GM12878 (cell line): ENCODE data around the gene ADGRV1. TPM values are rescaled to one million over a fixed set of nuclear protein-coding genes. Genes with fewer than 3 reads are reported as not detected.

Experiments used
- ATAC-seq: fragments of 200-7000 bp; cut with Tn5 transposase; 3 replicates; pipeline ENCODE4 v1.9.1; 2020; ENCODE audit warnings: mild to moderate bottlenecking, moderate library complexity
- BruUV-seq: library from RNA; stranded (reverse); fragments of 400-500 nt; replicated peaks from 2 replicates; lab custom pipeline; 2021; lab: Mats Ljungman, UMichigan
- CTCF ChIA-PET: fragments of 300-600 bp; sonication (Branson Sonifier 250); formaldehyde crosslinking; extraction: SDS; loops from one replicate; lab custom pipeline; 2021; ENCODE audit warnings: inconsistent platforms; lab: Yijun Ruan, JAX
- POLR2A ChIA-PET: fragments of 350-600 bp; formaldehyde crosslinking; extraction: SDS; loops from one replicate; lab custom pipeline; 2021; ENCODE audit warnings: inconsistent platforms; lab: Charles Lee
- RAD21 ChIA-PET: fragments of 300-600 bp; sonication (Branson Sonifier 250); formaldehyde crosslinking; loops from one replicate; lab custom pipeline; 2023; ENCODE audit warnings: antibody characterized with exemption; ENCODE audit not compliant: unreplicated experiment; lab: Charles Lee
- SMC1A ChIA-PET: fragments of 300-600 bp; sonication (Branson Sonifier 250); formaldehyde crosslinking; loops from one replicate; lab custom pipeline; 2023; ENCODE audit not compliant: unreplicated experiment, uncharacterized antibody; lab: Charles Lee
- DNase-seq: peaks from one replicate; pipeline ENCODE4 v3.0.0-alpha.2; 2011; ENCODE audit warnings: low read depth, low spot score
- FAIRE-seq: peaks from 3 replicates; lab custom pipeline; 2011; peaks lifted over from hg19 to GRCh38; lab: Jason Lieb, UNC
- H2AFZ ChIP-seq: 2 replicates; pipeline ENCODE4 v1.6.0; 2011; ENCODE audit warnings: low read depth, low read length, control low read depth; ENCODE audit not compliant: control insufficient read depth
- H3K27ac ChIP-seq: 2 replicates; pipeline ENCODE4 v1.5.1; 2011; ENCODE audit warnings: control low read depth; ENCODE audit not compliant: control insufficient read depth, insufficient read depth
- H3K27me3 ChIP-seq, 2 experiments: replicated peaks in 1 of 2; 2 replicates each; pipeline versions ENCODE4 v1.6.0 to v1.6.1; 2011; ENCODE audit warnings: low read length in 1 of 2; ENCODE audit not compliant: control insufficient read depth in 2 of 2, insufficient read depth in 2 of 2
- H3K36me3 ChIP-seq, 2 experiments: 2 replicates each; pipeline ENCODE4 v1.5.1; 2011; ENCODE audit warnings: low read length in 1 of 2; ENCODE audit not compliant: control insufficient read depth in 2 of 2, insufficient read depth in 2 of 2
- H3K4me1 ChIP-seq: 2 replicates; pipeline ENCODE4 v1.6.1; 2011; ENCODE audit warnings: mild to moderate bottlenecking, low read length, moderate library complexity, mixed read lengths; ENCODE audit not compliant: control insufficient read depth, insufficient read depth
- H3K4me2 ChIP-seq: 2 replicates; pipeline ENCODE4 v1.6.0; 2011; ENCODE audit warnings: control low read depth; ENCODE audit not compliant: control insufficient read depth, insufficient read depth
- H3K4me3 ChIP-seq: fragments of 200-600 bp; sonication (generic); 2 replicates; pipeline ENCODE4 v1.5.1; 2016
- H3K79me2 ChIP-seq: 2 replicates; pipeline ENCODE4 v1.6.0; 2011; ENCODE audit warnings: low read length; ENCODE audit not compliant: control insufficient read depth, insufficient read depth
- H3K9ac ChIP-seq: 2 replicates; pipeline ENCODE4 v1.8.0; 2011; ENCODE audit warnings: low read length, control low read depth, mixed read lengths; ENCODE audit not compliant: control insufficient read depth, insufficient read depth
- H3K9me3 ChIP-seq: replicated peaks from 3 replicates; pipeline ENCODE4 v1.5.1; 2011; ENCODE audit warnings: mild to moderate bottlenecking, low read length; ENCODE audit not compliant: control insufficient read depth, insufficient read depth
- H4K20me1 ChIP-seq: 2 replicates; pipeline ENCODE4 v1.6.0; 2011; ENCODE audit not compliant: control insufficient read depth, insufficient read depth
- FOXM1 ChIP-seq: IDR thresholded peaks from 2 replicates; pipeline ENCODE4 v1.6.1; 2012; ENCODE audit warnings: low read depth, mild to moderate bottlenecking, inconsistent platforms, low read length, moderate library complexity
- PAX5 ChIP-seq: IDR thresholded peaks from 2 replicates; pipeline ENCODE4 v1.6.1; 2011; ENCODE audit warnings: low read depth, low read length, borderline replicate concordance
- ZBTB4 ChIP-seq: fragments of 450-650 bp; formaldehyde crosslinking; IDR thresholded peaks from 2 replicates; pipeline ENCODE4 v1.4.0; 2022; ENCODE audit warnings: mild to moderate bottlenecking, moderate library complexity
- WGBS: methylation state at CpG from one replicate; pipeline ENCODE4 v1.1.6; 2016; ENCODE audit warnings: low lambda C conversion rate; ENCODE audit not compliant: insufficient replicate concordance, insufficient coverage; ENCODE audit errors: missing lambda C conversion rate; 5-methylcytosine and 5-hydroxymethylcytosine counted together
- in situ Hi-C: fragments of 300-500 bp; cut with MboI; formaldehyde crosslinking; loops from 9 replicates; pipeline ENCODE4 v1.14.3; 2018; ENCODE audit warnings: mixed read lengths
- intact Hi-C: fragments of 100-400 bp; cut with micrococcal nuclease; formaldehyde crosslinking; loops from one replicate; pipeline ENCODE4 v1.14.2; 2022; ENCODE audit not compliant: unreplicated experiment
- polyA plus RNA-seq, 11 experiments: library from polyadenylated mRNA; depleted of rRNA in 4 of 11; unstranded in 6 of 11; stranded (reverse) in 5 of 11; fragments of >200 nt; fragmentation: Nextera tagmentation in 4 of 11; fragmentation: Illumina TruSeq in 1 of 11; extraction: Ambion mirVana in 4 of 11; extraction: Trizol in 1 of 11; gene quantifications; 1 replicate in 1 of 11; 2 replicates in 10 of 11; pipeline versions ENCODE4 v1.2.1 to v1.2.3, GENCODE V29; 2011 to 2016; ENCODE audit warnings: inconsistent platforms in 2 of 11, missing spikeins in 2 of 11, low read depth in 1 of 11
- total RNA-seq, 4 experiments: library from RNA; depleted of rRNA in 3 of 4; stranded (reverse); fragments of >200 nt in 3 of 4; fragmentation: Illumina TruSeq in 1 of 4; extraction: Trizol in 1 of 4; gene quantifications; 2 replicates each; pipeline versions ENCODE4 v1.2.1 to v1.2.3, GENCODE V29; 2013 to 2021

The ADGRV1 gene
- total and polyA plus RNA-seq, 10 of the 15 experiments (the other 5 are each of a cell fraction or from before 2014, with no cell fraction given): 0.04 to 8.1 (median 0.16) TPM; not detected in 1

GRCh38 chr5:90809311-90810056 is 250.9 kb downstream of the ADGRV1 start:
- H3K27me3 ChIP-seq: no peaks in the 10 kb centered on the region
- no peak for FAIRE-seq
- no TSS peak for BruUV-seq
- TF ChIP-seq ZBTB4 (CRISPR knock-in tag): no peak
- no peak for TF ChIP-seq PAX5
- TF ChIP-seq FOXM1: no peak
- 52% methylated on average over 4 of the region's 4 CpGs for WGBS
- ChIA-PET CTCF (interaction anchor here (1.1 kb wide), 2 partner anchors 14 to 576 kb away, joined by 3 read pairs; no protein-coding TSS in a partner anchor), RAD21 (no interaction called here), SMC1A (no interaction called here), POLR2A (no interaction called here)
- H3K36me3 ChIP-seq: no peaks in the 10 kb centered on the region
- no peak overlapping the region for H3K27ac ChIP-seq
- no peak for ATAC-seq
- H3K9me3 ChIP-seq: no peaks in the 10 kb centered on the region
- no peaks in the 10 kb centered on the region for H3K4me1 ChIP-seq
- H3K79me2 ChIP-seq: no peaks in the 10 kb centered on the region
- no peak overlapping the region for H3K9ac ChIP-seq
- H2AFZ ChIP-seq: no peak overlapping the region
- H4K20me1 ChIP-seq: no peaks in the 10 kb centered on the region
- no peak overlapping the region for H3K4me2 ChIP-seq
- in situ Hi-C loops (no loop called here), intact Hi-C loops (no loop called here)
- no peak for DNase-seq
- H3K4me3 ChIP-seq: no peak overlapping the region
